GM18499 (cell line): ENCODE measurements around the gene LDLRAP1.

ENCODE experiments used
- ATAC-seq: cut with Tn5 transposase; IDR thresholded peaks from one replicate; pipeline ENCODE4 v1.9.1; 2021; ENCODE audit warnings: moderate number of reproducible peaks; ENCODE audit not compliant: insufficient read depth, unreplicated experiment

Gene LDLRAP1

GRCh38 chr1:25618433-25618808 lies 75.0 kb downstream of the LDLRAP1 start:
- ATAC-seq = no peak
